HG03575 (cell line): ENCODE measurements around the gene APOBEC3B.
"Not testable (repeated sequence)": the region's sequence is repeated elsewhere in the genome, so short reads cannot be mapped to it uniquely, and the experiment has no call there.

Experiments used
- ATAC-seq: cut with Tn5 transposase; IDR thresholded peaks from one replicate; pipeline ENCODE4 v1.9.1; 2021; ENCODE audit not compliant: unreplicated experiment, insufficient number of reproducible peaks, low FRiP score; ENCODE audit errors: extremely low read depth

Gene APOBEC3B

GRCh38 chr22:38964306-38964705 lies 17.8 kb upstream of the APOBEC3B start:
- no peak for ATAC-seq

- ATAC-seq: no peak
Measured at GRCh38 chr22:38964989-38965388, 17.2 kb upstream of the APOBEC3B start.

- ATAC-seq: no peak
Measured at GRCh38 chr22:38965614-38966379, 16.4 kb upstream of the APOBEC3B start.

GRCh38 chr22:38966380-38966702 lies 15.8 kb upstream of the APOBEC3B start:
- ATAC-seq: no peak

GRCh38 chr22:38966942-38967341 lies 15.2 kb upstream of the APOBEC3B start:
- ATAC-seq: no peak

- ATAC-seq: no peak
Measured at GRCh38 chr22:38967451-38968450, 14.4 kb upstream of the APOBEC3B start.

GRCh38 chr22:38968801-38969200 lies 13.3 kb upstream of the APOBEC3B start:
- no peak for ATAC-seq

GRCh38 chr22:38970551-38970950 lies 11.6 kb upstream of the APOBEC3B start:
- ATAC-seq: no peak

- no peak for ATAC-seq
Measured at GRCh38 chr22:38971202-38971601, 10.9 kb upstream of the APOBEC3B start.

- no peak for ATAC-seq
Measured at GRCh38 chr22:38971791-38972190, 10.4 kb upstream of the APOBEC3B start.

GRCh38 chr22:38972558-38972957 lies 9.6 kb upstream of the APOBEC3B start:
- ATAC-seq: no peak

- no peak for ATAC-seq
Measured at GRCh38 chr22:38973289-38974169, 8.6 kb upstream of the APOBEC3B start.

- ATAC-seq: no peak
Measured at GRCh38 chr22:38974170-38974825, 7.8 kb upstream of the APOBEC3B start.

GRCh38 chr22:38974826-38975175 lies 7.3 kb upstream of the APOBEC3B start:
- no peak for ATAC-seq

GRCh38 chr22:38977289-38977688 lies 4.9 kb upstream of the APOBEC3B start:
- not testable (repeated sequence) for ATAC-seq

GRCh38 chr22:38980587-38980986 lies 1.6 kb upstream of the APOBEC3B start:
- ATAC-seq: not testable (repeated sequence)

- ATAC-seq: no peak
Measured at GRCh38 chr22:38981005-38981991, 849 bp upstream of the APOBEC3B start.

- ATAC-seq: no peak
Measured at GRCh38 chr22:38984224-38984623, 2.1 kb downstream of the APOBEC3B start.
